Lower leg skin (tissue), 3 donors: ENCODE data around the gene HK3.

Experiments
- CTCF ChIP-seq, 3 donors: fragments of 450-650 bp; IDR thresholded peaks; one replicate each; pipeline ENCODE4 v1.5.1; 2016; ENCODE audit warnings: antibody characterized with exemption in 3 of 3, mild to moderate bottlenecking in 3 of 3, moderate library complexity in 2 of 3
- POLR2A ChIP-seq, 2 donors: fragments of 450-650 bp; IDR thresholded peaks; one replicate each; pipeline ENCODE4 v1.6.1; 2016 to 2017; ENCODE audit warnings: antibody characterized with exemption in 2 of 2, mild to moderate bottlenecking in 1 of 2, moderate library complexity in 1 of 2

DNA sequence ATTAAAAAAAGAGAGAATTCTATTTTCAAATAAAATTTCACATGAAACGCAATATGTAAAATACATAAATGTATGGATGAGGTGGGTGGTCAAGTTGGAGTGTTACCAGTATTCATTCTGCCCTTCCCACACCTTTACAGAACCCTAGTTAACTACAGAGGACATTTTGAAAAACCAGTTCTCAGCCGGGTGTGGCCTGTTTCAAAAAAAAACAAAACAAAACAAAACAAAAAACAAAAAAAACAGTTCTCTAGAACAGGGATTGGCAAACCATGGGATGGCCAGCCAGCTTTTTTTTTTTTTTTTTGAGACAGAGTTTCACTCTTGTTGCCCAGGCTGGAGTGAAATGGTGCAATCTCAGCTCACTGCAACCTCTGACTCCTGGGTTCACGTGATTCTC is 28.4 kb upstream of the HK3 start:
- TF ChIP-seq CTCF (IDR thresholded peaks at IDR 0.05) (no peak), POLR2A (IDR thresholded peaks at IDR 0.05) (no peak)
